ENCODE data around the gene FCAR.
"Not testable (repeated sequence)": the region's sequence is repeated elsewhere in the genome, so short reads cannot be mapped to it uniquely, and the experiment has no call there.

- TF ChIP-seq POLR2AphosphoS5, TAF1, POLR2A (IDR thresholded peaks at IDR 0.05; ENCODE audit: low read depth, low read length): not testable (repeated sequence)
Observed at GRCh38 chr19:54835126-54835525, 38.9 kb upstream of the FCAR start.
